CD4-positive, alpha-beta memory T cell (primary cell): ENCODE measurements around the gene CIZ1. TPM values are rescaled to one million over a fixed set of nuclear protein-coding genes. Genes with fewer than 3 reads are reported as not detected.

Experiments used
- CTCF ChIA-PET: fragments of 350-600 bp; sonication (Branson Sonifier 250); formaldehyde crosslinking; loops from one replicate; lab custom pipeline; 2021; ENCODE audit warnings: inconsistent platforms; ENCODE audit not compliant: partially characterized antibody; lab: Charles Lee
- POLR2A ChIA-PET: fragments of 350-600 bp; sonication (Branson Sonifier 250); formaldehyde crosslinking; loops from one replicate; lab custom pipeline; 2021; ENCODE audit not compliant: partially characterized antibody; lab: Charles Lee
- DNase-seq, 5 donors: peaks; one replicate each; pipeline versions ENCODE4 v3.0.0 to v3.0.0-alpha.2; 2020 to 2022; ENCODE audit warnings: mixed read lengths in 1 of 5
- H3K27ac ChIP-seq: one replicate; pipeline ENCODE4 v1.7.0; 2013; ENCODE audit warnings: low read depth, low read length
- H3K27me3 ChIP-seq: 2 replicates; pipeline ENCODE4 v1.7.0; 2013; ENCODE audit warnings: mild to moderate bottlenecking, low read length, moderate library complexity; ENCODE audit not compliant: insufficient read depth
- H3K36me3 ChIP-seq: 2 replicates; pipeline ENCODE4 v1.7.0; 2013; ENCODE audit warnings: mild to moderate bottlenecking, low read length, moderate library complexity; ENCODE audit not compliant: insufficient read depth
- H3K4me1 ChIP-seq: 2 replicates; pipeline ENCODE4 v1.7.0; 2013; ENCODE audit warnings: mild to moderate bottlenecking, low read length, moderate library complexity; ENCODE audit not compliant: insufficient read depth
- H3K4me3 ChIP-seq, 2 donors: one replicate each; pipeline ENCODE4 v1.7.0; 2013; ENCODE audit warnings: low read length in 2 of 2, mild to moderate bottlenecking in 1 of 2
- H3K9me3 ChIP-seq, 2 donors: one replicate each; pipeline ENCODE4 v1.7.0; 2013; ENCODE audit warnings: low read length in 2 of 2, control low read depth in 1 of 2; ENCODE audit not compliant: control insufficient read depth in 1 of 2
- H3K27ac Mint-ChIP-seq, 7 donors: one replicate each; pipeline ENCODE4 v1.8.0; 2020 to 2021; ENCODE audit warnings: mixed read lengths in 7 of 7, mild to moderate bottlenecking in 6 of 7, inconsistent platforms in 3 of 7, moderate library complexity in 3 of 7
- H3K27me3 Mint-ChIP-seq, 2 donors: one replicate each; pipeline ENCODE4 v1.8.0; 2020 to 2021; ENCODE audit warnings: mixed read lengths in 2 of 2
- H3K36me3 Mint-ChIP-seq, 2 donors: one replicate each; pipeline ENCODE4 v1.8.0; 2020 to 2021; ENCODE audit warnings: mixed read lengths in 2 of 2, inconsistent platforms in 1 of 2, mild to moderate bottlenecking in 1 of 2
- H3K4me1 Mint-ChIP-seq, 4 donors: one replicate each; pipeline ENCODE4 v1.8.0; 2020 to 2021; ENCODE audit warnings: mixed read lengths in 4 of 4, mild to moderate bottlenecking in 1 of 4
- H3K4me3 Mint-ChIP-seq, 8 donors: one replicate each; pipeline ENCODE4 v1.8.0; 2020 to 2021; ENCODE audit warnings: mixed read lengths in 8 of 8, mild to moderate bottlenecking in 7 of 8, moderate library complexity in 6 of 8, inconsistent platforms in 3 of 8
- H3K9me3 Mint-ChIP-seq, 8 donors: one replicate each; pipeline ENCODE4 v1.8.0; 2020 to 2021; ENCODE audit warnings: mixed read lengths in 8 of 8, mild to moderate bottlenecking in 5 of 8, inconsistent platforms in 3 of 8, moderate library complexity in 1 of 8
- intact Hi-C: fragments of 100-400 bp; cut with micrococcal nuclease; formaldehyde crosslinking; loops from one replicate; pipeline ENCODE4 v1.15.1; 2023
- polyA plus RNA-seq, 2 donors: library from polyadenylated mRNA; unstranded; fragments of 300-500 nt; fragmentation: Illumina TruSeq; gene quantifications; one replicate each; pipeline ENCODE4 v1.2.3, GENCODE V29; 2021
- total RNA-seq, 2 experiments: library from RNA; stranded (reverse); gene quantifications; one replicate each; pipeline ENCODE4 v1.2.3, GENCODE V29; 2021

Gene CIZ1
- total and polyA plus RNA-seq, 4 experiments from 2014 or later: 3.1 to 165 (median 97.3) TPM

DNA sequence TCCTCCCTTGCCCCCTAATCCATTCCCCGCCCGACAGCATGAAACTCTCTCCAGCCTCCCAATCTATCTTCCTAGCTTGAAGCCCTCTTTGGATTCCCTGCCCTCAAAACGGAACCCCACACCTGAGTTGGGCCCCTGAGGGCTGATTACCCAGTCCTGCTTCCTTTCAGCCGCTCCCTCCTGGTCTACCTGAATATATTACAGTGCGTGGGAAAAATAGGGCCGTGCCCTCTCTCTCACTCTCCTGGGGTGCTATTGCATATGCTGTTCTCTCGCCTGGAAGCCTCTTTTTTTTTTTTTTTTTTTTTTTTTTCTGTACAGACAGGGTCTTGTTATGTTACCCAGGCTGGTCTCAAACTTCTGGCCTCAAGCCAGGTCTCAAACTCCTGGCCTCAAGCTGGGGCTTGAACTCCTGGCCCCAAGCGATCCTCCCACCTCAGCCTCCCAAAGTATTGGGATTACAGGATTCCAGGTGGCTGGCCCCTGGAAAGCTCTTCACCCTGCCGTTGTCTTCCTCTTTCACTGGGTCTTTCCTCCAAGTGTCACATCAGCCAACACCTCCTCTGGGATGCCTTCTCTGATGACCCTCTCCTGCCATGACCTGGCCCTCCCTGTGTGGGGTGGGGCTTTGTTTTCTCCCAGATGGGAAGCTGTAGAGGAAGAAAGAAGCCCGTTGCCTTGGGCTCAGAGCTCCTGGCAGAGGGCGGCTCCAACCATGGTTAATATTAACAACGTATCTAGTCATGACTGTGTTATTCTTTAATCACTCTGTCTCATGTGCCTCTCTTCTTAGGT lies 20.0 kb upstream of the CIZ1 start:
- intact Hi-C loops: no loop called here
- Mint-ChIP-seq H3K4me3 (peak overlapping the region in 1 of 8 donors; percentile 58), H3K36me3 (no peaks in the 10 kb centered on the region), H3K9me3 (no peaks in the 10 kb centered on the region), H3K4me1 (no peaks in the 10 kb centered on the region), H3K27me3 (peaks cover 0 to 6% of the 10 kb centered on the region in 2 donors), H3K27ac (peak overlapping the region in 1 of 7 donors; percentile 74)
- H3K9me3 ChIP-seq: no peaks in the 10 kb centered on the region
- H3K36me3 ChIP-seq: no peaks in the 10 kb centered on the region
- H3K27me3 ChIP-seq: no peaks in the 10 kb centered on the region
- H3K4me3 ChIP-seq: no peak overlapping the region
- POLR2A ChIA-PET: no interaction called here
- H3K4me1 ChIP-seq: no peaks in the 10 kb centered on the region
- no peak overlapping the region for H3K27ac ChIP-seq
- CTCF ChIA-PET: no interaction called here
- DNase-seq: no peak

DNA sequence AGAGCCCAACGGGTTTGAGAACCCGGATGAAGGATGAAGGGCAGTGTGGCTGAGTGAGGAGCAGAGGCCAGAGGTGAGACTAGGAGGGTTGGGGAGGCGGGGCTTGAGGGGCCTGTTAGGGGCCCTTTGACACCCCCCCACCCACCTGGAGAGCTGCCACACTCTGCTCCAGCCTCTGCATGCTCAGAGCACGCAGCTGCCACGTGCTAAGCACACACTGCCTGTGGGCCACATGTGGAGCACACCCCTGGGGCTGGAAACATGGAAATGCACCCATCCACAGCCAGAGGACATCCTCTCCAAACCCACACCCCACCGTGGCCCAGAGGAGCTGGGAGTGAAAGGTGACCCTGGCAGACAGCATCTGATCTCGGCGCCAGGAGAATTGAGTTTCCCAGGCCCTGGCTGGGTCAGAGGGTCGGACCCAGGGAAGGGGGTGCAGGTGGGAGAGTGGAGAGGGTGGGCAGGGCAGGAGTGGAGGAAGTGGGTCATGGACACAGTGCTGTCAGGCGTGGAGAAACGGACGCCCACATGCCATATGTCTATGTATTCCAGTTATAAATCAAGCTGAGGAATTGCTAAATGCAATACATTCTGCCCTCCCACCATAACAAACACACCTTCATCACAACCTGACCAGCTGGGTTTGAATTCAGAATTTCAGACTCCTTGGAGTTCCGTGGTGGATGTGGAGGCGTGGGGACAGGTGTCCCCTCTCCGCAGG lies 17.7 kb upstream of the CIZ1 start:
- Histone ChIP-seq H3K9me3 (no peaks in the 10 kb centered on the region), H3K36me3 (no peaks in the 10 kb centered on the region), H3K4me1 (peaks cover 3% of the 10 kb centered on the region), H3K4me3 (no peak overlapping the region), H3K27me3 (no peaks in the 10 kb centered on the region), H3K27ac (no peak overlapping the region)
- Mint-ChIP-seq H3K4me3 (no peak overlapping the region), H3K27ac (no peak overlapping the region), H3K4me1 (peaks cover 0 to 4% (median 3%) of the 10 kb centered on the region in 4 donors), H3K9me3 (no peaks in the 10 kb centered on the region), H3K27me3 (peaks cover 4 to 8% of the 10 kb centered on the region in 2 donors), H3K36me3 (no peaks in the 10 kb centered on the region)
- CTCF ChIA-PET: interaction anchor here (1.6 kb wide), 1 partner anchor 15 kb away, joined by 6 read pairs; no protein-coding TSS in a partner anchor
- intact Hi-C loops: no loop called here
- DNase-seq: no peak
- POLR2A ChIA-PET: no interaction called here

GRCh38 chr9:128208386-128208785 lies 17.0 kb upstream of the CIZ1 start:
- H3K4me1 Mint-ChIP-seq: peaks cover 0 to 5% (median 3%) of the 10 kb centered on the region in 4 donors
- Histone ChIP-seq H3K27me3 (no peaks in the 10 kb centered on the region), H3K4me3 (no peak overlapping the region), H3K4me1 (peaks cover 8% of the 10 kb centered on the region), H3K36me3 (no peaks in the 10 kb centered on the region), H3K9me3 (no peaks in the 10 kb centered on the region), H3K27ac (no peak overlapping the region)
- H3K27me3 Mint-ChIP-seq: peaks cover 4 to 8% of the 10 kb centered on the region in 2 donors
- ChIA-PET CTCF (no interaction called here), POLR2A (no interaction called here)
- H3K27ac Mint-ChIP-seq: no peak overlapping the region
- intact Hi-C loops: no loop called here
- no peaks in the 10 kb centered on the region for H3K36me3 Mint-ChIP-seq
- DNase-seq: no peak
- H3K9me3 Mint-ChIP-seq: no peaks in the 10 kb centered on the region
- H3K4me3 Mint-ChIP-seq: no peak overlapping the region

GRCh38 chr9:128206916-128207910 lies 15.8 kb upstream of the CIZ1 start:
- Histone ChIP-seq H3K36me3 (no peaks in the 10 kb centered on the region), H3K4me1 (peaks cover 13% of the 10 kb centered on the region), H3K27me3 (no peaks in the 10 kb centered on the region), H3K27ac (no peak overlapping the region), H3K9me3 (no peaks in the 10 kb centered on the region), H3K4me3 (no peak overlapping the region)
- ChIA-PET CTCF (interaction anchor here (1.4 kb wide), 1 partner anchor 12 kb away, joined by 4 read pairs; no protein-coding TSS in a partner anchor), POLR2A (no interaction called here)
- H3K9me3 Mint-ChIP-seq: no peaks in the 10 kb centered on the region
- intact Hi-C loops: no loop called here
- H3K27ac Mint-ChIP-seq: no peak overlapping the region
- peaks cover 4% of the 10 kb centered on the region in 2 donors for H3K27me3 Mint-ChIP-seq
- H3K4me3 Mint-ChIP-seq: no peak overlapping the region
- H3K4me1 Mint-ChIP-seq: peaks cover 0 to 13% (median 6%) of the 10 kb centered on the region in 4 donors
- H3K36me3 Mint-ChIP-seq: no peaks in the 10 kb centered on the region
- DNase-seq: no peak

GRCh38 chr9:128206484-128206883 lies 15.1 kb upstream of the CIZ1 start:
- peaks cover 4% of the 10 kb centered on the region in 2 donors for H3K27me3 Mint-ChIP-seq
- CTCF ChIA-PET: interaction anchor here (1.4 kb wide), 1 partner anchor 12 kb away, joined by 4 read pairs; no protein-coding TSS in a partner anchor
- POLR2A ChIA-PET: no interaction called here

DNA sequence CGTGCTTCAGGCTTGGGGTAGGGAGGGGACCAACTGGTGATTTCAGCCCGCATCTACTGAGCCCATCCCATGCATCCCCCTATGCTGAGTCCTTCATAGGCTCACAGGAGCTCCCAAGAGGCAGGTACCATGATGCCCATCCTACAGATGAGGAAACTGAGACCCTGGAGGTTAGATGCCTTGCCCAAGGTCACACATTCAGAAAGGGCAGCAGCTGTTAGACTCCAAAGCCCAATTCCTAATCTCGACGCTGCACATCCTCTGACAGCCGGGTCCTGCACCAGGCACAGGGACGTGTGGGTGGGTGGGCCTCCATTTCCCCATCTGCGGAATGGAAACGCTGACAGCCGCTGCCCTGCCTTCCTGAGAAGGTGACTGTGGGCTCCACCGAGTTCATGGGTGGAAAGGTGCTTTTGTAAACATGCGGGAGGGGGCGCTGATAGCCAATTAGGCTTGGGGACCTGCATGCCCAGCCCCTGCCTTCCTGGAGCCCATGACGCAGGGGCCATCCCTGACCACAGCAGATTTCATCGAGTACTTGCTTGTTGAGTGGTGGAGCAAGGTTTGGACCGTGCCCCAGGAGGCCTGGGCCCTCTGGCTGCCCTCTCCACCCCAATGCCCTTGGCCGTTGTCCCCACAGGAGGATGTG lies 14.0 kb upstream of the CIZ1 start:
- no peaks in the 10 kb centered on the region for H3K27me3 ChIP-seq
- H3K27ac ChIP-seq: no peak overlapping the region
- no peak for DNase-seq
- H3K4me1 ChIP-seq: peaks cover 13% of the 10 kb centered on the region
- Mint-ChIP-seq H3K36me3 (no peaks in the 10 kb centered on the region), H3K27me3 (peaks cover 4% of the 10 kb centered on the region in 2 donors), H3K4me1 (peaks cover 0 to 13% (median 6%) of the 10 kb centered on the region in 4 donors), H3K4me3 (peak overlapping the region in 1 of 8 donors; percentile 70), H3K27ac (no peak overlapping the region), H3K9me3 (no peaks in the 10 kb centered on the region)
- H3K9me3 ChIP-seq: no peaks in the 10 kb centered on the region
- ChIA-PET POLR2A (no interaction called here), CTCF (no interaction called here)
- no peaks in the 10 kb centered on the region for H3K36me3 ChIP-seq
- no peak overlapping the region for H3K4me3 ChIP-seq
- intact Hi-C loops: no loop called here

More at GRCh38 chr9:128206484-128206883, 15.1 kb upstream of the CIZ1 start:
- Histone ChIP-seq H3K36me3 (no peaks in the 10 kb centered on the region), H3K4me3 (no peak overlapping the region), H3K27ac (no peak overlapping the region), H3K4me1 (peaks cover 13% of the 10 kb centered on the region), H3K27me3 (no peaks in the 10 kb centered on the region), H3K9me3 (no peaks in the 10 kb centered on the region)
- no peaks in the 10 kb centered on the region for H3K9me3 Mint-ChIP-seq
- H3K27ac Mint-ChIP-seq: no peak overlapping the region
- no peaks in the 10 kb centered on the region for H3K36me3 Mint-ChIP-seq
- H3K4me1 Mint-ChIP-seq: peaks cover 0 to 13% (median 6%) of the 10 kb centered on the region in 4 donors
- no peak for DNase-seq
- intact Hi-C loops: no loop called here
- no peak overlapping the region for H3K4me3 Mint-ChIP-seq
